ENCODE measurements around the gene TFE3. TPM values are rescaled to one million over a fixed set of nuclear protein-coding genes. Genes with fewer than 3 reads are reported as not detected.

Gene TFE3
- total and polyA plus RNA-seq, 2 donors (not counting 3 experiments of a cell fraction or from before 2014, with no cell fraction given) = 22.3 to 37.1 TPM

DNA sequence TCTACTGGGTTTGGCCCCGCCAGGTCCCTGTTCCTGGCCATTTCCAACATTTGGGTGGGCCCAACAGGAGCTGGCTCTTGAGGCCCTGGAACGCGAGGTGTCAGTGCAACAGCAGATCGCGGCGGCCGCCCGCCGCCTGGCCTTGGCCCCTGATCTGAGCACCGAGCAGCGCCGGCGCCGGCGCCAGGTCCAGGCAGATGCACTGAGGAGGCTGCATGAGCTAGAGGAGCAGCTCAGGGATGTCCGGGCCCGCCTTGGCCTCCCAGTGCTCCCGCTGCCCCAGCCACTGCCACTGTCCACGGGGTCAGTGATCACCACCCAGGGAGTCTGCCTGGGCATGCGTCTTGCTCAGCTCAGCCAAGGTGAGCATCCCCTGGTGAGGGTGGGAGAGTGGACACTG is 21.1 kb upstream of the TFE3 start:
- DNase-seq (ENCODE audit: low read depth, low spot score) (no peak), FAIRE-seq (no peak)
- Histone ChIP-seq H3K27me3 (ENCODE audit: control insufficient read depth in 2 of 2, insufficient read depth in 2 of 2, low read length in 2 of 2) (no peaks in the 10 kb centered on the region), H3K4me3 (replicated peaks in 1 of 3; ENCODE audit: insufficient read depth in 1 of 3, low read depth in 1 of 3, low read length in 3 of 3) (no peak overlapping the region), H2AFZ (ENCODE audit: low read depth, low read length) (no peak overlapping the region), H3K4me1 (ENCODE audit: control insufficient read depth, extremely low read depth, insufficient read depth, low read length) (peaks cover 7% of the 10 kb centered on the region), H3K27ac (ENCODE audit: insufficient read depth, low read depth, low read length) (no peak overlapping the region), H3K36me3 (ENCODE audit: control insufficient read depth in 2 of 2, extremely low read depth in 1 of 2, insufficient read depth in 2 of 2, low read length in 2 of 2) (peaks cover 0 to 2% of the 10 kb centered on the region in 2 experiments), H3K4me2 (ENCODE audit: insufficient read depth, low read length) (no peak overlapping the region), H3K9ac (replicated peaks; ENCODE audit: extremely low read depth, insufficient read depth, low read length) (no peak overlapping the region), H3K79me2 (ENCODE audit: control insufficient read depth, insufficient read depth, low read length) (no peaks in the 10 kb centered on the region), H4K20me1 (replicated peaks; ENCODE audit: control insufficient read depth, extremely low read depth, insufficient read depth, low read length) (no peaks in the 10 kb centered on the region), H3K9me3 (replicated peaks; ENCODE audit: control insufficient read depth, insufficient read depth, low read length) (no peaks in the 10 kb centered on the region), H3K9me1 (replicated peaks; ENCODE audit: control insufficient read depth, extremely low read depth, insufficient read depth, low read length) (no peaks in the 10 kb centered on the region)
- no TSS peak for BruUV-seq (replicated peaks)
- intact Hi-C loops (cut with micrococcal nuclease) (no loop called here), dilution Hi-C loops (cut with MboI; ENCODE audit: extremely low pct_ligation_motif_present, low sequenced_read_pairs) (no loop called here)
- TF ChIP-seq POLR2A (IDR thresholded peaks at IDR 0.05; ENCODE audit: low read depth, low read length) = no peak
- TF ChIP-seq JUN (IDR thresholded peaks at IDR 0.05; ENCODE audit: borderline replicate concordance, insufficient read depth, insufficient read length, low read depth) = no peak
- TF ChIP-seq POLR2AphosphoS5 (IDR thresholded peaks at IDR 0.05; ENCODE audit: insufficient read depth, low read depth, low read length) = no peak
- no peak for TF ChIP-seq EZH2 (IDR thresholded peaks at IDR 0.05; ENCODE audit: borderline replicate concordance, low read depth, low read length, severe bottlenecking)
- TF ChIP-seq, protein P1, sequence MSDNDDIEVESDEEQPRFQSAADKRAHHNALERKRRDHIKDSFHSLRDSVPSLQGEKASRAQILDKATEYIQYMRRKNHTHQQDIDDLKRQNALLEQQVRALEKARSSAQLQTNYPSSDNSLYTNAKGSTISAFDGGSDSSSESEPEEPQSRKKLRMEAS (IDR thresholded peaks at IDR 0.05; ENCODE audit: insufficient read depth, insufficient read length) = no peak
- TF ChIP-seq MYC (IDR thresholded peaks at IDR 0.05; ENCODE audit: low read depth, low read length) = no peak
- TF ChIP-seq GATA2 (IDR thresholded peaks at IDR 0.05; ENCODE audit: insufficient read depth, insufficient read length, low read depth, low read length) = no peak
- TF ChIP-seq, protein P2, sequence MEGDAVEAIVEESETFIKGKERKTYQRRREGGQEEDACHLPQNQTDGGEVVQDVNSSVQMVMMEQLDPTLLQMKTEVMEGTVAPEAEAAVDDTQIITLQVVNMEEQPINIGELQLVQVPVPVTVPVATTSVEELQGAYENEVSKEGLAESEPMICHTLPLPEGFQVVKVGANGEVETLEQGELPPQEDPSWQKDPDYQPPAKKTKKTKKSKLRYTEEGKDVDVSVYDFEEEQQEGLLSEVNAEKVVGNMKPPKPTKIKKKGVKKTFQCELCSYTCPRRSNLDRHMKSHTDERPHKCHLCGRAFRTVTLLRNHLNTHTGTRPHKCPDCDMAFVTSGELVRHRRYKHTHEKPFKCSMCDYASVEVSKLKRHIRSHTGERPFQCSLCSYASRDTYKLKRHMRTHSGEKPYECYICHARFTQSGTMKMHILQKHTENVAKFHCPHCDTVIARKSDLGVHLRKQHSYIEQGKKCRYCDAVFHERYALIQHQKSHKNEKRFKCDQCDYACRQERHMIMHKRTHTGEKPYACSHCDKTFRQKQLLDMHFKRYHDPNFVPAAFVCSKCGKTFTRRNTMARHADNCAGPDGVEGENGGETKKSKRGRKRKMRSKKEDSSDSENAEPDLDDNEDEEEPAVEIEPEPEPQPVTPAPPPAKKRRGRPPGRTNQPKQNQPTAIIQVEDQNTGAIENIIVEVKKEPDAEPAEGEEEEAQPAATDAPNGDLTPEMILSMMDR (IDR thresholded peaks at IDR 0.05; ENCODE audit: extremely low read depth in 1 of 2, insufficient read depth in 1 of 2, low read depth in 1 of 2, low read length in 2 of 2) = no peak
- TF ChIP-seq FOS (IDR thresholded peaks at IDR 0.05; ENCODE audit: borderline replicate concordance, insufficient read depth, low read length) = no peak
- POLR2A ChIA-PET = no interaction called here
- CTCF ChIA-PET = no interaction called here
